Calu3 (cell line): Measurements from ENCODE around the gene SHROOM4. TPM values are rescaled to one million over a fixed set of nuclear protein-coding genes. Genes with fewer than 3 reads are reported as not detected.

Source experiments
- BruUV-seq: library from RNA; stranded (reverse); fragments of 400-500 nt; replicated peaks from 2 replicates; lab custom pipeline; 2021; lab: Mats Ljungman, UMichigan
- CTCF ChIA-PET: fragments of 300-600 bp; sonication (Branson Sonifier 250); formaldehyde crosslinking; loops from one replicate; lab custom pipeline; 2022; ENCODE audit warnings: antibody characterized with exemption; lab: Charles Lee
- DNase-seq: peaks from one replicate; pipeline ENCODE4 v3.0.0; 2022
- H3K27ac Mint-ChIP-seq: one replicate; pipeline ENCODE4 v1.8.0; 2022; ENCODE audit warnings: mixed read lengths; ENCODE audit not compliant: unreplicated experiment
- H3K27me3 Mint-ChIP-seq: one replicate; pipeline ENCODE4 v1.8.0; 2022; ENCODE audit warnings: mixed read lengths; ENCODE audit not compliant: unreplicated experiment
- H3K36me3 Mint-ChIP-seq: one replicate; pipeline ENCODE4 v1.8.0; 2022; ENCODE audit warnings: mild to moderate bottlenecking, moderate library complexity, mixed read lengths; ENCODE audit not compliant: insufficient read depth, unreplicated experiment
- H3K4me1 Mint-ChIP-seq: one replicate; pipeline ENCODE4 v1.8.0; 2022; ENCODE audit warnings: mild to moderate bottlenecking, low read depth, mixed read lengths; ENCODE audit not compliant: unreplicated experiment
- H3K4me3 Mint-ChIP-seq: one replicate; pipeline ENCODE4 v1.8.0; 2022; ENCODE audit warnings: mild to moderate bottlenecking, low read depth, moderate library complexity, mixed read lengths; ENCODE audit not compliant: unreplicated experiment
- H3K9me3 Mint-ChIP-seq: one replicate; pipeline ENCODE4 v1.8.0; 2022; ENCODE audit warnings: low read depth, mixed read lengths; ENCODE audit not compliant: unreplicated experiment
- intact Hi-C: fragments of 100-400 bp; cut with micrococcal nuclease; formaldehyde crosslinking; loops from one replicate; pipeline ENCODE4 v1.10.0; 2022; ENCODE audit not compliant: unreplicated experiment
- total RNA-seq: library from RNA; stranded (reverse); gene quantifications from 2 replicates; pipeline ENCODE4 v1.2.3, GENCODE V29; 2022
- TF ChIP-seq, protein P1 (sequence below): fragments of 200-600 bp; IDR thresholded peaks from one replicate; pipeline ENCODE4 v1.8.0; 2022; ENCODE audit warnings: antibody characterized with exemption; ENCODE audit not compliant: unreplicated experiment

SHROOM4 gene
- total RNA-seq, 1 experiment from 2014 or later = 3.2 TPM

DNA sequence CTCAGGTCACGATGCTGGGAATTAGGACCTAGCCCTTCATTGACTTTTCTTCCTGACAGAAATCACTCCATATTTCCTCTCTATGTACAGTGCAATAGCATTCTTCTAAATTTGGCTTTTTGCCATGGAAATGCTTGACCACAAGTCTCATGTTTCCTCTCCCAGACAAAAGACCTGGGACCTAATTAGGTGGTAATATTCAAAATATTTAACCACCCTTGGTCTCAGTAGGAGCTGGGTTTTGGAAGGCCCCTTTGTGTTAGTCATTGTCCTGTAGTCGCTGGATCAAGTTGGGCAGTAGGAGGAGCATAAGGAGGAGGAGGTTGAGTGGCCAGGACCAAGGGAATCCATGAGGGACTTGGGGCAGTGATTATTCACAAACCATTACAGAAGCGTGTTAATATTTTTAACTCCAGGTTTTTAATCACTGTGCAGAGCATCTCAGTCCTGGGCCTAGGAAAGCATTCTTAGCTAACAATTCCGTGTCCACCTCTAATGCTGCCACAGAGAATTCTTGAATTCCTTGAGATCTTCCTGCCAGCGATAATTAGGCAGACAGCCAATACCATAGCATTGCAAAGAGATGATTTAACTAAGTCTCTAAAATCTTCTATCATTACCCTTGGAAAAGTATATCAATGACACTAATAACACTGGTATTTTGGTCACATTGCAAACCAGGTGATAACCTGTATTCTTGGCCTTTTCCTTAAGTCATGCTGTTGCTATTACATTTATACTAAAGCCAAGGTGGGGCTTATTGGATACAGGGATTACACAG, 25.0 kb upstream of the SHROOM4 start:
- no TSS peak for BruUV-seq
- peaks cover 54% of the 10 kb centered on the region for H3K4me1 Mint-ChIP-seq
- H3K36me3 Mint-ChIP-seq = no peaks in the 10 kb centered on the region
- TF ChIP-seq, protein P1, sequence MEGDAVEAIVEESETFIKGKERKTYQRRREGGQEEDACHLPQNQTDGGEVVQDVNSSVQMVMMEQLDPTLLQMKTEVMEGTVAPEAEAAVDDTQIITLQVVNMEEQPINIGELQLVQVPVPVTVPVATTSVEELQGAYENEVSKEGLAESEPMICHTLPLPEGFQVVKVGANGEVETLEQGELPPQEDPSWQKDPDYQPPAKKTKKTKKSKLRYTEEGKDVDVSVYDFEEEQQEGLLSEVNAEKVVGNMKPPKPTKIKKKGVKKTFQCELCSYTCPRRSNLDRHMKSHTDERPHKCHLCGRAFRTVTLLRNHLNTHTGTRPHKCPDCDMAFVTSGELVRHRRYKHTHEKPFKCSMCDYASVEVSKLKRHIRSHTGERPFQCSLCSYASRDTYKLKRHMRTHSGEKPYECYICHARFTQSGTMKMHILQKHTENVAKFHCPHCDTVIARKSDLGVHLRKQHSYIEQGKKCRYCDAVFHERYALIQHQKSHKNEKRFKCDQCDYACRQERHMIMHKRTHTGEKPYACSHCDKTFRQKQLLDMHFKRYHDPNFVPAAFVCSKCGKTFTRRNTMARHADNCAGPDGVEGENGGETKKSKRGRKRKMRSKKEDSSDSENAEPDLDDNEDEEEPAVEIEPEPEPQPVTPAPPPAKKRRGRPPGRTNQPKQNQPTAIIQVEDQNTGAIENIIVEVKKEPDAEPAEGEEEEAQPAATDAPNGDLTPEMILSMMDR = no peak
- peak overlapping the region; percentile 27 for H3K27ac Mint-ChIP-seq
- CTCF ChIA-PET = interaction anchor here (0.7 to 0.9 kb wide), 3 partner anchors 10 to 36 kb away, joined by 3 read pairs; no protein-coding TSS in a partner anchor
- peak; percentile 52 for DNase-seq
- intact Hi-C loops = loop anchor here (5.0 kb wide), 1 partner anchor 92 kb away; no protein-coding TSS in a partner anchor
- peaks cover 3% of the 10 kb centered on the region for H3K9me3 Mint-ChIP-seq
- no peaks in the 10 kb centered on the region for H3K27me3 Mint-ChIP-seq
- H3K4me3 Mint-ChIP-seq = peak overlapping the region; percentile 2

DNA sequence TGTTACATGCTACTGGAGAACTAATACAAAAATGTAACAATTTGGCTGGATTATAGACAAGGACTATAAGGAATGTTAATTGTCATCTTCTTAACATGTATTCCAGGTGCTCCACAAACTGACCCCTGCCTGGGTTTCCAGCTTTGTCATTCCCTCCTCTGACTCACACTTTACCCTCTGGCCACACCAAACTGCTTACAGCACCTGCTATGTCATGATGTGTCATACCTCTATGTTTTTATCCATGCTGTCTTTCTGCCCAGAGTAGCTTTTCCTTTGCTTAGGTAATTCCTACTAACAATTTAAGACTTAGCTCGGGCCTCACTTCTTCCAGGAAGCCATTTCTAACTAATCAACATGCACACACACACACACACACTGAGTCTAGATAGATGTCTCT, 14.0 kb upstream of the SHROOM4 start:
- no TSS peak for BruUV-seq
- CTCF ChIA-PET = interaction anchor here (1.1 kb wide), 1 partner anchor 9 kb away, joined by 5 read pairs; no protein-coding TSS in a partner anchor
- H3K36me3 Mint-ChIP-seq = peaks cover 6% of the 10 kb centered on the region
- peak overlapping the region; percentile 77 for H3K27ac Mint-ChIP-seq
- intact Hi-C loops = no loop called here
- peak; percentile 41 for DNase-seq
- TF ChIP-seq, protein P1 = no peak
- no peaks in the 10 kb centered on the region for H3K9me3 Mint-ChIP-seq
- no peak overlapping the region for H3K4me3 Mint-ChIP-seq
- H3K4me1 Mint-ChIP-seq = peaks cover 25% of the 10 kb centered on the region
- H3K27me3 Mint-ChIP-seq = no peaks in the 10 kb centered on the region

DNA sequence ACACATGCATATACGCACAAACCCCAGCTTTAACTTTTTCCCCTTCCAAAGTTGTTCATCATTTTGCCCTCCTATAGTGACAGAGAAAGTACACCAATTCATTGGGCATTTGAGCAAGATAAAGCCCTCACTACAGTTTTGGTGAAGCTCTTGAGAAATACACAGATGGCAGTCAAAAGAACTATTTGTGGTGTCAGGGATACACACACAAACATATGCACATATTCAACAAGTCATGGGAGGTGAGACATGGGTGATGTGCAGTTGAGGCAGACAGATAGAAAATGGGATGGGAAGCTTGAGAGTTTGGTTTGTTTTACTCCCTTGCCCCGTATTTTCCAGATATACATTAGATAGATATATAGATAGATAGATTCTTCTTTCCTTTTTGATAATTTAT, 11.8 kb upstream of the SHROOM4 start:
- no peak overlapping the region for H3K27ac Mint-ChIP-seq
- CTCF ChIA-PET = no interaction called here

DNA sequence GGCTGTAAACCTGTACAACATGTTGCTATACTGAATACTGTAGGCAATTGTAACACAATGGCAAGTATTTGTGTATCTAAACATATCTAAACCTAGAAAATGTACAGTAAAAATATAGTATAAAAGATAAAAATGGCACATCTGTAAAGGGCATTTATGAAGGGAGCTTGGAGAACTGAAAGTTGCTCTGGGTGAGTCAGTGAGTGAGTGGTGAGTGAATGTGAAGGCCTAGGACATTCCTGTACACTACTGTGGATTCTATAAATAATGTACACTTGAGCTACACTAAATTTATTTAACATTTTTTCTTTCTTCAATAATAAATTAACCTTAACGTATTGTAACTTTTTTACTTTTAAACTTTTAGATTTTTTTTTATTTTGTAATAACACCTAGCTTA, 5.0 kb upstream of the SHROOM4 start:
- no peak for DNase-seq
- Mint-ChIP-seq H3K27ac (no peak overlapping the region), H3K4me3 (no peak overlapping the region), H3K4me1 (peaks cover 17% of the 10 kb centered on the region), H3K27me3 (no peaks in the 10 kb centered on the region), H3K36me3 (peaks cover 2% of the 10 kb centered on the region), H3K9me3 (no peaks in the 10 kb centered on the region)
- CTCF ChIA-PET = interaction anchor here (0.6 kb wide), 1 partner anchor 9 kb away, joined by 5 read pairs; no protein-coding TSS in a partner anchor
- BruUV-seq = no TSS peak
- TF ChIP-seq, protein P1 = no peak
- intact Hi-C loops = loop anchor here (5.0 kb wide), 1 partner anchor 72 kb away; no protein-coding TSS in a partner anchor

More for the DNA sequence above, 11.8 kb upstream of the SHROOM4 start:
- TF ChIP-seq, protein P1 = no peak
- Mint-ChIP-seq H3K27me3 (no peaks in the 10 kb centered on the region), H3K4me1 (peaks cover 19% of the 10 kb centered on the region), H3K4me3 (no peak overlapping the region), H3K9me3 (no peaks in the 10 kb centered on the region), H3K36me3 (peaks cover 6% of the 10 kb centered on the region)
- BruUV-seq = no TSS peak
- intact Hi-C loops = no loop called here
- DNase-seq = no peak
